KG1 (cell line): ENCODE data around the gene ATXN10.
A peak's percentile ranks its signal among the peaks of the same experiment; 100 is the strongest.
"Not testable (repeated sequence)": the region's sequence is repeated elsewhere in the genome, so short reads cannot be mapped to it uniquely, and the experiment has no call there.

Source experiments
- DNase-seq: peaks from one replicate; lab custom pipeline; 2025; lab: John Stamatoyannopoulos, UW

ATXN10 gene

GRCh38 chr22:45784357-45785277, 113.0 kb downstream of the ATXN10 start:
- DNase-seq: no peak

GRCh38 chr22:45785458-45785857, 113.8 kb downstream of the ATXN10 start:
- no peak for DNase-seq

- no peak for DNase-seq
Measured at GRCh38 chr22:45786726-45787125, 115.1 kb downstream of the ATXN10 start.

- no peak for DNase-seq
Measured at GRCh38 chr22:45787759-45788158, 116.1 kb downstream of the ATXN10 start.

GRCh38 chr22:45788522-45788921, 116.9 kb downstream of the ATXN10 start:
- no peak for DNase-seq

- no peak for DNase-seq
Measured at GRCh38 chr22:45790401-45790800, 118.8 kb downstream of the ATXN10 start.

- DNase-seq: no peak
Measured at GRCh38 chr22:45793161-45793560, 121.5 kb downstream of the ATXN10 start.

GRCh38 chr22:45793892-45794291, 122.3 kb downstream of the ATXN10 start:
- DNase-seq: no peak

- not testable (repeated sequence) for DNase-seq
Measured at GRCh38 chr22:45796009-45796408, 124.4 kb downstream of the ATXN10 start.

GRCh38 chr22:45799291-45799690, 127.7 kb downstream of the ATXN10 start:
- no peak for DNase-seq

GRCh38 chr22:45802054-45802453, 130.4 kb downstream of the ATXN10 start:
- DNase-seq: no peak

GRCh38 chr22:45804319-45804985, 132.8 kb downstream of the ATXN10 start:
- no peak for DNase-seq

GRCh38 chr22:45804986-45805325, 133.3 kb downstream of the ATXN10 start:
- no peak for DNase-seq

- no peak for DNase-seq
Measured at GRCh38 chr22:45805413-45805812, 133.8 kb downstream of the ATXN10 start.

GRCh38 chr22:45807156-45807915, 135.7 kb downstream of the ATXN10 start:
- no peak for DNase-seq

- DNase-seq: no peak
Measured at GRCh38 chr22:45812910-45813309, 141.3 kb downstream of the ATXN10 start.

GRCh38 chr22:45814198-45814597, 142.6 kb downstream of the ATXN10 start:
- no peak for DNase-seq

- no peak for DNase-seq
Measured at GRCh38 chr22:45816776-45817175, 145.1 kb downstream of the ATXN10 start.

GRCh38 chr22:45817745-45818423, 146.2 kb downstream of the ATXN10 start:
- no peak for DNase-seq

GRCh38 chr22:45818424-45819085, 146.9 kb downstream of the ATXN10 start:
- no peak for DNase-seq

- no peak for DNase-seq
Measured at GRCh38 chr22:45819305-45819704, 147.7 kb downstream of the ATXN10 start.

GRCh38 chr22:45823336-45823735, 151.7 kb downstream of the ATXN10 start:
- DNase-seq: peak; percentile 14
